Osteoblast (primary cell): ENCODE results near the gene MPV17. TPM values are rescaled to one million over a fixed set of nuclear protein-coding genes. Genes with fewer than 3 reads are reported as not detected.

Source experiments
- DNase-seq: peaks from one replicate; pipeline ENCODE4 v3.0.0; 2011; ENCODE audit warnings: low spot score, mixed read lengths; ENCODE audit not compliant: insufficient read length; ENCODE audit errors: missing footprints
- H2AFZ ChIP-seq: 2 replicates; pipeline ENCODE4 v1.6.0; 2011; ENCODE audit warnings: mild to moderate bottlenecking, low read length
- H3K27ac ChIP-seq: 2 replicates; pipeline ENCODE4 v1.5.1; 2011; ENCODE audit warnings: mild to moderate bottlenecking, low read depth, low read length, moderate library complexity
- H3K27me3 ChIP-seq: 2 replicates; pipeline ENCODE4 v1.6.0; 2012; ENCODE audit warnings: mild to moderate bottlenecking, control low read depth, inconsistent platforms, low read length, moderate library complexity; ENCODE audit not compliant: insufficient read depth
- H3K36me3 ChIP-seq: 2 replicates; pipeline ENCODE4 v1.5.1; 2011; ENCODE audit warnings: mild to moderate bottlenecking, low read length, control low read depth, moderate library complexity; ENCODE audit not compliant: insufficient read depth
- H3K4me1 ChIP-seq: 2 replicates; pipeline ENCODE4 v1.5.1; 2011; ENCODE audit warnings: mild to moderate bottlenecking, low read length, control low read depth, moderate library complexity; ENCODE audit not compliant: insufficient read depth
- H3K4me2 ChIP-seq: 2 replicates; pipeline ENCODE4 v1.6.0; 2011; ENCODE audit warnings: mild to moderate bottlenecking, low read length; ENCODE audit not compliant: insufficient read depth
- H3K4me3 ChIP-seq: fragments of 200-600 bp; sonication (generic); 3 replicates; pipeline ENCODE4 v1.5.1; 2012; ENCODE audit warnings: mild to moderate bottlenecking, low read length, inconsistent platforms; ENCODE audit not compliant: insufficient read depth
- H3K79me2 ChIP-seq: 2 replicates; pipeline ENCODE4 v1.6.0; 2012; ENCODE audit warnings: mild to moderate bottlenecking, low read length, control low read depth, inconsistent platforms; ENCODE audit not compliant: insufficient read depth
- H3K9me3 ChIP-seq: 2 replicates; pipeline ENCODE4 v1.5.1; 2011; ENCODE audit warnings: low read depth, low read length, control low read depth
- H4K20me1 ChIP-seq: 2 replicates; pipeline ENCODE4 v1.6.0; 2012; ENCODE audit warnings: mild to moderate bottlenecking, low read length, control low read depth; ENCODE audit not compliant: insufficient read depth
- total RNA-seq: library from RNA; depleted of rRNA; stranded (reverse); fragments of >200 nt; gene quantifications from 2 replicates; pipeline ENCODE4 v1.2.3, GENCODE V29; 2012
- TF ChIP-seq, protein P1 (sequence below): IDR thresholded peaks from 2 replicates; pipeline ENCODE4 v1.5.1; 2011; ENCODE audit warnings: mild to moderate bottlenecking, low read depth, low read length, moderate library complexity; ENCODE audit errors: extremely low read depth

MPV17 gene
- total RNA-seq, 1 donor: 98.8 TPM

- Histone ChIP-seq H4K20me1 (peaks cover 52% of the 10 kb centered on the region), H3K36me3 (peaks cover 26% of the 10 kb centered on the region), H2AFZ (no peak overlapping the region), H3K4me1 (no peaks in the 10 kb centered on the region), H3K4me3 (no peak overlapping the region), H3K27ac (no peak overlapping the region), H3K27me3 (no peaks in the 10 kb centered on the region), H3K4me2 (no peak overlapping the region), H3K79me2 (peaks cover 9% of the 10 kb centered on the region), H3K9me3 (no peaks in the 10 kb centered on the region)
- peak; percentile 49 for DNase-seq
- TF ChIP-seq, protein P1, sequence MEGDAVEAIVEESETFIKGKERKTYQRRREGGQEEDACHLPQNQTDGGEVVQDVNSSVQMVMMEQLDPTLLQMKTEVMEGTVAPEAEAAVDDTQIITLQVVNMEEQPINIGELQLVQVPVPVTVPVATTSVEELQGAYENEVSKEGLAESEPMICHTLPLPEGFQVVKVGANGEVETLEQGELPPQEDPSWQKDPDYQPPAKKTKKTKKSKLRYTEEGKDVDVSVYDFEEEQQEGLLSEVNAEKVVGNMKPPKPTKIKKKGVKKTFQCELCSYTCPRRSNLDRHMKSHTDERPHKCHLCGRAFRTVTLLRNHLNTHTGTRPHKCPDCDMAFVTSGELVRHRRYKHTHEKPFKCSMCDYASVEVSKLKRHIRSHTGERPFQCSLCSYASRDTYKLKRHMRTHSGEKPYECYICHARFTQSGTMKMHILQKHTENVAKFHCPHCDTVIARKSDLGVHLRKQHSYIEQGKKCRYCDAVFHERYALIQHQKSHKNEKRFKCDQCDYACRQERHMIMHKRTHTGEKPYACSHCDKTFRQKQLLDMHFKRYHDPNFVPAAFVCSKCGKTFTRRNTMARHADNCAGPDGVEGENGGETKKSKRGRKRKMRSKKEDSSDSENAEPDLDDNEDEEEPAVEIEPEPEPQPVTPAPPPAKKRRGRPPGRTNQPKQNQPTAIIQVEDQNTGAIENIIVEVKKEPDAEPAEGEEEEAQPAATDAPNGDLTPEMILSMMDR: no peak
Measured at GRCh38 chr2:27314709-27315108, 8.2 kb downstream of the MPV17 start.

DNA sequence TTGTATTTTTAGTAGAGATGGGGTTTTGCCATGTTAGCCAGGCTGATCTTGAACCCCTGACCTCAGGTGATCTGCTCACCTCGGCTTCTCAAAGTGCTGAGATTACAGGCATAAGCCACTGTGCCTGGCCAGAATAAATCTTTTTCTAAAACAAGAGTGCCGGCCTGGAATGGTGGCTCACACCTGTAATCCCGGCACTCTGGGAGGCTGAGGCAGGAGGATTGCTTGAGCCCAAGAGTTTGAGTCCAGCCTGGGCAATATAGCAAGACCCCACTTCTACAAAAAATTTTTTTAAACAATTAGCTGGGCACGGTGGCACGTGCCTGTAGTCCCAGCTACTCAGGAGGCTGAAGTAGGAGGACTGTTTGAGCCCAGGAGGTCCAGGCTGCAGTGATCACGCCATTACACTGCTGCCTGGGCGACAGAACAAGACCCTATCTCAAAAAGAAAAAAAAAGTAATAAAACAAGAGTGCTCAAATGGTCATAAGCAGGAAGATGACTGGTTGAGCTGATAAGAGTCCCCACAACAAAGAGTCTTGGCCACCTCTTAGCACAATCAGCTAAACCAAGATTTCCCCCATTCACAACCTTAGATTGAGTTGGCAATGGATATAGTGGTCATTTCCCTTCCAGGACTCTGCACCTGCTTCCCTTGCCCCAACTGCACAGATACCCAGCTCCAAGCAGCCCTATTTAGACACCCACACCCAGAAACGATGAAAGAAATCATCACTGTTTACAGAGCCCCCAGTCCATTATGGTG, 8.8 kb downstream of the MPV17 start:
- Histone ChIP-seq H3K9me3 (no peaks in the 10 kb centered on the region), H3K27me3 (peaks cover 2% of the 10 kb centered on the region), H2AFZ (no peak overlapping the region), H3K4me1 (no peaks in the 10 kb centered on the region), H4K20me1 (peaks cover 54% of the 10 kb centered on the region), H3K36me3 (peaks cover 33% of the 10 kb centered on the region), H3K27ac (no peak overlapping the region), H3K4me3 (no peak overlapping the region), H3K4me2 (no peak overlapping the region), H3K79me2 (peaks cover 4% of the 10 kb centered on the region)
- peak; percentile 30 for DNase-seq
- TF ChIP-seq, protein P1: no peak

DNA sequence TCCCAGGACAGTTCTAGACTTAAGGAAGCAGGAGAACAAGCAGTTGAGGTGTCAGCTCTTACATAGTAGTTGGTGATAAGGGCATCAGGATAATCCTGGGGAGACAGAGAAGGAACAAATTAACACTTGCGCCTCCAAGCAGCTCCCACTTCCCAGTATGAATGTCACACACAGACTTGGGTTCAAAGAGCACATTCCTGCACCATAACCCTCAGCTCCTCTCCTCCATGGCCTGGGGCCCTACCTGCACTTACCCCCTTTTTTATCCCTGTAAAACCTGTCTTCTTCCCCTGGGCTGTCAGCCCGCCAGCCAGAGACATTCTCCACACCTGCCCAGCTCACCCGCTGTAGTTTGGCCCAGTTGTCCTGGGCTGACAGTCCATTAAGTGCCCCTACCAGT, 10.7 kb downstream of the MPV17 start:
- DNase-seq: peak; percentile 53
- Histone ChIP-seq H4K20me1 (peaks cover 55% of the 10 kb centered on the region), H3K4me3 (no peak overlapping the region), H3K27me3 (peaks cover 21% of the 10 kb centered on the region), H3K4me1 (no peaks in the 10 kb centered on the region), H3K4me2 (no peak overlapping the region), H3K9me3 (no peaks in the 10 kb centered on the region), H3K79me2 (no peaks in the 10 kb centered on the region), H2AFZ (no peak overlapping the region), H3K36me3 (peaks cover 30% of the 10 kb centered on the region), H3K27ac (no peak overlapping the region)
- TF ChIP-seq, protein P1: no peak

DNA sequence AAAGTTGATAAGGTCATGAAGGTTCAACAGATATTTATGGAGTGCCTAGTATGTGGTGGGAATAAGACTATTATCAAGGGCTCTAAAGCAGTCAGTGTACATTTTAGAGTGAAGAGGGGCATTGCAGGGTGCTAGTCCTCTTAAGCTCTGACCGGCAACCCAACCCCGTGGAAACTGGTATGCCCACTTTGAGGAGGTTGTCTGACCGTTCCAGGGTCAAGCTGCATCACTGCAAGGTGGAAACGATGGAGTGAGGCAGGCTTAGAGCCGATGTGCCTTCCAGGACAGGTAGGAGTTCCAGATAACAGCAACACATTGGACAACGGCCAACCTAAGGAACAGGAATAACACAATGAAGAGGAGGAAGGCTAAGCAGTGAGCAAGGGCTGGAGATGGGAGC, 13.2 kb downstream of the MPV17 start:
- Histone ChIP-seq H3K27ac (no peak overlapping the region), H3K4me2 (no peak overlapping the region), H3K4me1 (no peaks in the 10 kb centered on the region), H2AFZ (no peak overlapping the region), H3K4me3 (no peak overlapping the region), H4K20me1 (peaks cover 37% of the 10 kb centered on the region), H3K79me2 (no peaks in the 10 kb centered on the region), H3K36me3 (peaks cover 17% of the 10 kb centered on the region), H3K27me3 (peaks cover 43% of the 10 kb centered on the region), H3K9me3 (no peaks in the 10 kb centered on the region)
- peak; percentile 63 for DNase-seq
- TF ChIP-seq, protein P1: no peak
